A673 (cell line): Measurements from ENCODE around the gene CHAT.

Source experiments
- CTCF ChIP-seq: fragments of 300-800, 200-600 bp; sonication (generic); conservative IDR thresholded peaks from 2 replicates; pipeline ENCODE4 v1.5.1; 2017; ENCODE audit warnings: low read depth, mild to moderate bottlenecking, antibody characterized with exemption, low read length, moderate library complexity, mixed read lengths
- EZH2 ChIP-seq: fragments of 200-600 bp; sonication (generic); IDR thresholded peaks from 2 replicates; pipeline ENCODE4 v1.6.1; 2017; ENCODE audit warnings: borderline replicate concordance, low read depth, mild to moderate bottlenecking, mixed read lengths, antibody characterized with exemption, low read length; ENCODE audit not compliant: poor library complexity, severe bottlenecking

- no peak for TF ChIP-seq CTCF
- TF ChIP-seq EZH2 = no peak
These were observed 34.4 kb downstream of the CHAT start for GRCh38 chr10:49647985-49648795.
